Measurements from ENCODE around the gene CFDP1.

GRCh38 chr16:75289189-75289588 lies 144.1 kb downstream of the CFDP1 start:
- TF ChIP-seq, protein P1, sequence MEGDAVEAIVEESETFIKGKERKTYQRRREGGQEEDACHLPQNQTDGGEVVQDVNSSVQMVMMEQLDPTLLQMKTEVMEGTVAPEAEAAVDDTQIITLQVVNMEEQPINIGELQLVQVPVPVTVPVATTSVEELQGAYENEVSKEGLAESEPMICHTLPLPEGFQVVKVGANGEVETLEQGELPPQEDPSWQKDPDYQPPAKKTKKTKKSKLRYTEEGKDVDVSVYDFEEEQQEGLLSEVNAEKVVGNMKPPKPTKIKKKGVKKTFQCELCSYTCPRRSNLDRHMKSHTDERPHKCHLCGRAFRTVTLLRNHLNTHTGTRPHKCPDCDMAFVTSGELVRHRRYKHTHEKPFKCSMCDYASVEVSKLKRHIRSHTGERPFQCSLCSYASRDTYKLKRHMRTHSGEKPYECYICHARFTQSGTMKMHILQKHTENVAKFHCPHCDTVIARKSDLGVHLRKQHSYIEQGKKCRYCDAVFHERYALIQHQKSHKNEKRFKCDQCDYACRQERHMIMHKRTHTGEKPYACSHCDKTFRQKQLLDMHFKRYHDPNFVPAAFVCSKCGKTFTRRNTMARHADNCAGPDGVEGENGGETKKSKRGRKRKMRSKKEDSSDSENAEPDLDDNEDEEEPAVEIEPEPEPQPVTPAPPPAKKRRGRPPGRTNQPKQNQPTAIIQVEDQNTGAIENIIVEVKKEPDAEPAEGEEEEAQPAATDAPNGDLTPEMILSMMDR (IDR thresholded peaks at IDR 0.05) = no peak
- TF ChIP-seq EP300 (IDR thresholded peaks at IDR 0.05; ENCODE audit: low read depth) (no peak), POLR2A (IDR thresholded peaks at IDR 0.05) (no peak)
